DMS153 treated with DMSO at 0.1 percent for 48 hours (cell line): ENCODE data around the gene CRY2.

Source experiments
- DNase-seq: peaks from one replicate; lab custom pipeline; 2025; ENCODE audit not compliant: unreplicated experiment; lab: John Stamatoyannopoulos, UW

CRY2 gene

DNA sequence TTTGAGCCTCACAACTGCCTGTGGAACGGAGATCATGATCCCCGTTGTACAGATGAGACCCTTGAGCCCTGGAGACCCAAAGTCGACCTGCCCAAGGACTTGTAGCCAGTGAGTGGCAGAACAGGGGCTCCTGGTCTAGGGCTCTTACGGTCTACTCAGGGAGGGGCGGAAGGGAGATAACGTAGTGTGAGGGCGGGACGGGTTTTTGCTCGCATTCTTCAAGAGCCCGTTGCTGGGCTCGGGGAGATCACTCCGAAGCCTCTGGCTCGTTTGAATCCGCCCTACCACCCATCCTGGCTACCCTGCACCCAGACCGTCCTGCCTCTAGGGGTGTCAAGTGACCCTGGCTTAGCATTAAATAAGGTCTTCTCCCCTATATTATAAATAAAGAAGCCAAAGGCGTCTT lies 639 bp downstream of the CRY2 start:
- DNase-seq: no peak

DNA sequence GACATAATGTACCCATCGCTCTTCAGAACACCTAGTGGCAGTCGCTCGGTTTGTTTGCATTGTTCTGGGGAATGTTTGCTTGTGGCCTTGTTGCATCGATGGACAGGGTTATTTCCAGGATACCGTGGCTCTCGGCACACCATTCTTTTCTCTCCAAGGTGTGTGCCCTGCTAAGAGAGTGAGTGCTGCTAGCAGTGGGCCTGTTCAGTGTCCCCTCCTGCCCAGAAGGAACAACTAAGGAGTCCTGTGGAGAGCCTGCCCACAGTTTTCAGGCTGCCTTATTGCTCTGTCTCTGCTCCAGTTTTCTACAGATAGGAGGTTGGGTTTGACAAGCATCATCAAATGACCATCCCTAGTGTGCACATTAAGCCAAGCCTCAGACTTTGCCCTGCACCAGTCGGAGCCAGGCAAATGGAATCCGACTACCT lies 1.4 kb downstream of the CRY2 start:
- no peak for DNase-seq

DNA sequence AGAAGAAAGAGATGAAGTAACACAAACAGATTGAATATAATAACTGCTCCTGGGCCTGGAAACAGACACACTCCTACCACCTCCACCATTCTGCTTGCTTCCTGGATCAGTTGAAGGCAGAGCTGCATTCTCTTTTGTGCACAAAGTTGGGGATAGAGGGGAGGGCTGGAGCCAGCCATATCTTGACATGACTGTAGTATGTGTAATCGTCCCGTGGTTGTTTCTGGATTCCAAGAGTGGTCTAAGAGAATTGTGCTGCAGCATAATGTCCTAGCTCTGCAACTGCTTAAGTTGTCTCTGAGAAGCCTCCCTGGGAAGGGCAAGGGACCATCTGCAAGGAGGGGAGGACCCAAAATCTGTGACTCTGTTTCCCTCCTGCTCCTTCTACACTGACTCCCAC lies 3.2 kb downstream of the CRY2 start:
- DNase-seq: no peak

DNA sequence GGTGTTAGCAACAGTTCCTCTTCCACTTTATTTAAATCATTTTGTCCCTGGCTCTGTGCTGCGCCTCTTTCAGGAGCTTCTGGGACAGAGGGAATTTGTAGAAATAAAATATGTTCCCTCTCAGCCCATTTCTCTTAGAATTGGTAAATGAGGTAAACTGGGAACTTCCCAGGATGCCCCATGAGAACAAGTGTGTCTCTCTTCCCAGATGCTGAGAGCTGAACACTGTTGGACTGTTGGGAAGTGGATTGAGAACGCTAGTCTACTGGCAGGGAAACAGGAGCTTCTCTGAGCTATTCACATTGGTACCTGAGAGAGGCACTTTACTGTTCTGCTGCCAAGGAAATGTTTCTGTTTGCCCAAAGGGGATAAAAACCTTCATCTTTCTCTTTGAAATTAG lies 4.0 kb downstream of the CRY2 start:
- no peak for DNase-seq

DNA sequence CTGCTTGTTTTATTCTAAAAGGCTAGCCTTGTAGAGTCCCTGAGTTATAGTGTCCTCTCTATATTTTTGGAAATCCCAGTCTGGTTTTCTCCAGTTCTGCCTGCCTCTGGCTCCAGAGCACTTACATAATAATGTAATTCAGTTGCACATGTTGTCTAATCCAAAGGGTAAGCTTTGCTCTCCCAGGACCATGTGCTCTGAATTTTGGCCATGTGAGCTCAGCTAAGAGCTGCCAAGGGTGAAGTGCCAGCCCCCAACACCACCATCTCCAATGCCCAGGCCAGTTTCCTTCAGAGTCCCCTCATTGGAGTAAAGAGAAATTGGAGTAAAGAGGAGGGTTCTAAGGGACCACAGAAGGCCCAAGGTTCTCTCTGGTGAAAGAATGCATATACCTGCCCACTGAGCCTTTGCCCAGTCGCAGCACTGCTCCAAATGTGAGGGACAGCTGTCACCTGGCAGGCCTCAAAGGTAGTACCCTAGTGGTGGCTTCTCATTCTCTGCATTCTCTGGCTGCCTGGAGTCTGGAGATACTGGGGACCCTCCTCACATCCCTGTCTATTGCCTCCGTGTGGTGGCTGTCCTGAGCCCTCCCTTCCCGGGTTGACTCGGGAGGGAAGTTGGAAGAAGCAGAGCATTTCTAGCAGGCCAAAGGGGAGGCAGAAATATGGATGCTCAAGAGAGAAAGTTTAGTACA lies 4.9 kb downstream of the CRY2 start:
- no peak for DNase-seq

DNA sequence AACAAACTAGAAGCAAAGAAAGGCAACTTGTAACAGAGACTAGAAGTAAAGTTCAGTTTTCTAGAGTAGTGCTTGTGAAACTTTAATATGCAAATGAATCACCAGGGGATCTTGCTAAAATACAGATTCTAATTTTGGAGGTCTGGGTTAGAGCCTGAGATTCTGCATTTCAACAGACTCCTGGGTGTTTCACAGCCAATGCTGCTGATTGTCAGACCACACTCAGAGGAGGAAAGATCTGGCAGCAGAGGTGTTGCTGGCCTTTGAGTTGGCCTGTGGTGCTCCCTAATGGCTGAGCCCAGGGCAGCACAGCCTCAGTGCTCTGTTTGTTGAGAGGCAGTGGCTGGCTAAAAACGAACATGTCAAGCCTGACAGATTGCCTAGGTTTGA lies 5.4 kb downstream of the CRY2 start:
- DNase-seq: no peak

DNA sequence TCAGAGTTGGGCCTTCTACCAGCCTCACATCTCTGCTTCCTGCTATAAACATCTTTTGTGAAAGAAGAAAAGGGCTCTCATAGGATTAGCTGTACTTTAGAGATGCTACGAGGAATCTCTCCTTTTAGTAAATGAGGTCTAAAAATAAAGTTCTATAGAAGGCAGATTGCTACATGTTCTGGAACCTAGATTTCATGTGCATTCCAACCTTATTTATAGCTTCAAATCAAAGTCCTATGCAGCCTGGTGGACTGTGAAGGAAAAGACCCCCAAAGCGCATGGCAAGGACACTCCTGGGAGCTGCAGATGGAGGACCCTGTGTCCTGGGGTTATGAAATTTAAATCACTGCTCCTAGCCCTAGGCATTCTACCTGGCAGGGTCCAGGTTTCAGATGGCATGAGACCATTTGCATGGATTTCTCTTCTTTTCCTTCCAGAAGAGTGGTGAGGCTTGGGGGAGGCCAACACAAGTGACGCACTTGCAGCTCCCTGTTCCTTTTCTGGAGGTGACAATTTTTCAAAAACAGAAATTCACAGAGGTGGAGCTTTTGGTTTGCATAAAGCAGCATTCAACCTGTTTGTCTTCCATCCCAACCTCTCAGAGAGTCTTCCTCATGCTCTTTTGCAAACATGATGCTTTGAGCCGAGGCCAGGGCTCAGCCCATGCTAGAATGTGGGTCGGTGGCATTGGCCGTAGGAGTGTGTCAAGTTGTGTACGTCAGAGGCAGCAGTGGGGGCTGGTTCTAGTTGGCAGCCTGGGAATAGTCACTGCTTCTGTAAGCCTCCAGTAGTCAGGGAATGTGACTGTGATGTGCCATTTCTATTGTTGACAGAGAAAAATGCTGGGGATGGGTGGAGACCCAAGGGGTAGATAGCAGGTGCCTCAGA lies 6.3 kb downstream of the CRY2 start:
- no peak for DNase-seq

DNA sequence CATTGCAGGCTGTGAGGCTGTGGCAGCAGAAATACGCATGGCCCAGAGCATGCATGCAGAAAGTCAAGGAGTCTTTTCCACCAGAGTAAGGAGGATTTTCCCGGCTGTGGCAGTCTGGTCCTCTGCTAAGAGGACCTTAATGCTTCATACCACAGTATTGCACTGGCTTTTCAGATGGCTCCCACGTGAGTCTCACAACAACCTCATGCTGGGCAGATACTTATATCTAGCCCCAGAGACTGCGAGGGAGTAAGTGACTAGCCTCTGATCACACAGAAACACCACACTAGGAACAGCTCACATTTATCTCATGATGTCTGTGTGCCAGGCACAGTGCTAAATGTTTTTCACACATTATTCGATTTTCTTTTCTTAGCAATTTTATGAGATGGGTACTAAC lies 8.0 kb downstream of the CRY2 start:
- DNase-seq: no peak

DNA sequence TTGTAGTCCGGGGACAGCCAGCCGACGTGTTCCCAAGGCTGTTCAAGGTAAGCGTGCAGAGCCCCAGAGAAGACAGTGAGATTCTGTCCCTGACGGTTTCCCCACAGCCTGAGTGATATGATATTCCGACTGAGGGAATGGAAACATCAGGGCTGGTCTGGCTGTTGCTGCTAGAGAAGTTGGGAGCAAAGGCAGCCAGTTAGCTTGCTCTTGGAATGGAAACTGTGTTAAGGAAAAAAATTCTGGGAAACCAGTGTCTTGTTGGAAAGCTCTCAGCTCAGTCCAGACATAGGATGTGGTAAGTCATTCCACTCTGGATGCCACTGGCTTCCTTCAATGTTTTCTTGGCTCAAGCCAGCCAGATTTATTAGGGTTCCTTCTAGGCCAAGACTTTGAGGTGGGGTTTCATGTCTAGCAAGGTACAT lies 8.8 kb downstream of the CRY2 start:
- no peak for DNase-seq

DNA sequence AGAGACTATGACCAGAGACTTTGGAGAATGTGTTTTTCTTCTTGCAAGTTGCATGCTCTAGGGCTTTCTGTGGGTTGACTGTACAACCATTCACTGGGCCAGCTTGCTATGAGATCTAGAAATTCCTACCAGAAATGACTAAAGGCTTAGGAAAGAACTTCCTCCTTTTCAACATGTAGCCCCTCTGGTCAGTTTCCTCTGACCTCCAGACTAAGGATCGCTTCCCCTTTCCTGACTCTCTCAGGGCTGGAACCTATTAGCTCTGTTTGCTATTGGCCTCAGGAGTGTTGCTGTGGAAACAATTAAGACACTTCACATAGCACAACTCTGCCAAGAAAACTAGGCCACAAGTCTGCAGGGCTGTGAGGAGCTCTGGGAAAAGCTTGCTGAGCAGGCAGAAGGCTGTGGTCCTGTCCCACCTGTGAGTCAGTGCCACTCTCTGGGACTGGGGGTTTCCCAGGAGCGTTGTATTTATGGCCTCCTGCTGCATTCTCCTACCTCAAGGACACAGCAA lies 10.7 kb downstream of the CRY2 start:
- DNase-seq: no peak

DNA sequence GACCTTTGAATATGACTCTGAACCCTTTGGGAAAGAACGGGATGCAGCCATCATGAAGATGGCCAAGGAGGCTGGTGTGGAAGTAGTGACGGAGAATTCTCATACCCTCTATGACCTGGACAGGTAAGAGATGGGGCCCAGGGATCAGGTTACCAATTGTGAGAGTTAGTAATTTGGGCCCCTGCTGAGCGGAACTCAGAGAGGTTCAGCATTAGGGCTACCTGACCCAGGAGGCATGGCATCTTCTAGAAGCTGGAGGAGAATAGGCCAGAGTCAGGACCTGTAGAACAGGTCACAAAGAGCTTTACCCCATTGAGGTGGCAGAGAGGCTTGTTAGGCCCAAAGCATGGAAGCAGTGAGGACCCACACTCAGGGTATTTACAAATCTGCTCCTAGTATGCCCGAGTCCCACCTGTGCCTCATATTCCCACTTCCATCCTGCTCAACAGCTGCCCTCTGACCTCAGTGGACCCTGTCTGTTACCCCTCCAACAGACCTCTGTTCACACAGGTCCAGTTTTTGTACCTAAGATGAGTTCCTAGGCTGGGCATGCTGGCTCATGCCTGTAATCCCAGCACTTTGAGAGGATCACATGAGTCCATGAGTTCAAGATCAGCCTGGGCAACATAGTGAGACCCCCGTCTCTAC lies 11.6 kb downstream of the CRY2 start:
- no peak for DNase-seq

DNA sequence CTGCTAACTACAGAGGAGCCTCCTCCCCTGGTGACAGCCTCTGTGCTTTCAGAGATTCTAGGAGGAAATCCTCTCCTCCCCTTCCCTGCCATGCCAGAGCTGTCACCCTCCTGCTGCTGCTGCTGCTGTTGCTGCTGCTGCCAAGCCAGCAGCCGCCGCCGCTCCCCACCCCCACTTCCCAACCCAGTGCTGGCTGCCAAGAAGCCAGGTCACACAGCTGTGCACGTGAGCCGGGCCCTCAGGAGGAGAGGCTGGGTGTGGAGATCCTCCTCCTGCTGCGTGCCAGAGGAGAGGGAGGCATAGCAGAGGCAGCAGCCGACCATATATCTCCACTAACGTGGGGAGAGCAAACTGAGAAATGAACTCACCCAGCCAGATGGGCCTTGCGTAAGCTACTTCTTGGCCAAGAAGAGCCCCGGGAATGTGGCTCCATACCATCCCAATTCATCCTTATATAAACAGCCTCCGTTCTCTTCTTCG lies 12.4 kb downstream of the CRY2 start:
- peak; percentile 68 for DNase-seq

DNA sequence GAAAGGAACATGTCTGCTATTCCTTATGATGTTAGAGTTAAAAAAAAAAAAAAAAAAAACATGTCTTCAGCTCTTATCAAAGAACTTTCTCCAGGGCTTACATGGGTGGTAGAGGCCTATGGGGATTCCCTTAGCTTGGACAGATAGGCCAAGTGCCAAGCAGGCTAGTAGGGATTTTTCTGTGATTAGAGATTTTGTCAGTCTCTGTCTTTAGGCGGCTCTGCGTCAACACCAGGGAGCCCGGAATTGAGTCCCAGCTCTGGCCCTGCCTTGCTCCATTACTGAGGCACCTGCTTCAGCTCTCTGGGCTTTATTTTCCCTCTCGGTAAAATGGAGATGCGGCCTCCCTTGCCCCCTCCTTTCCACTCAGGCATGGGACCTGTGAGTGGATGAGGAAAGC lies 13.1 kb downstream of the CRY2 start:
- no peak for DNase-seq

DNA sequence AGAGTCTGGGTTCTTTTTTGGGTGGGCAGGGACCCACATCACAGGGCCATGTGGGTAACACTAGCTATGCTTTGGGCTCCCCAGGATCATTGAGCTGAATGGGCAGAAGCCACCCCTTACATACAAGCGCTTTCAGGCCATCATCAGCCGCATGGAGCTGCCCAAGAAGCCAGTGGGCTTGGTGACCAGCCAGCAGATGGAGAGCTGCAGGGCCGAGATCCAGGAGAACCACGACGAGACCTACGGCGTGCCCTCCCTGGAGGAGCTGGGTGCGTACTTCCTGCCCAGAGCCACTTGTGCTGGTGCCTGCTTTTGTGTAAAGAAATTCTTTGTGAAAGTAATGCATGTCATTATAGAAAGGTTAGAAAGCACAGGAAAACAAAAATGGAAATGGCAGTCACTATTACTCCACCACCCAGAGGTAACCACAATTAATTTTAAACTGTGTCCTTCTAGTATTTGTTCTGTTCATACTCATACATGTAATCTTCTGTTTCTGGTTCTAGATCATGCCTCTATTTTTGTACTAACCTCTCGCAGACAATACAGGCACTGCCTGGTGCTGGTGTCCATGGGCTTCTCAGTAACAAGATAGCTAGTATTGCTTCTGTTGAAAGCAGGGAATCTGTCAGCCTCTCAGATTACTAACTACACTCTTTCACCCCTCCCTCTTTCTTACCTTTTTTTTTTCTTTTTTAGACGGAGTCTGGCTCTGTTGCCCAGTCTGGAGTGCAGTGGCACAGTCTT lies 13.7 kb downstream of the CRY2 start:
- no peak for DNase-seq

DNA sequence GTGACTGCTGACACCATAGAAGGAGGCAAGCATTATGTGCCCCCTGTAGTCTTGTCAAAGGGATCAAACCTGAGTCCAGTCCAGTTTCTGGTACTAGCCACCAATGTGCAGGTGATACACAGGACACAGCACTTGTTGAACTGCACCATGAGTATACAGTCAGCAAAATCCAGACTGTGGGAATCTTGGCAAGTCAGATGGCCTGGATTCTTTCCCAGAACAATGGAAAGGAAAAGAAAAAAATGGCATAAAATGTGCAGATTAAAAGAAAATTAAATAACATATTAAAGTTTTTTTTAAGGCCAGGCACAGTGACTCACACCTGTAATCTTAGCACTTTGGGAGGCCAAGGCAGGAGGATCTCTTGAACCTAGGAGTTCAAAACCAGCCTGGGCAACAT lies 16.8 kb downstream of the CRY2 start:
- no peak for DNase-seq

DNA sequence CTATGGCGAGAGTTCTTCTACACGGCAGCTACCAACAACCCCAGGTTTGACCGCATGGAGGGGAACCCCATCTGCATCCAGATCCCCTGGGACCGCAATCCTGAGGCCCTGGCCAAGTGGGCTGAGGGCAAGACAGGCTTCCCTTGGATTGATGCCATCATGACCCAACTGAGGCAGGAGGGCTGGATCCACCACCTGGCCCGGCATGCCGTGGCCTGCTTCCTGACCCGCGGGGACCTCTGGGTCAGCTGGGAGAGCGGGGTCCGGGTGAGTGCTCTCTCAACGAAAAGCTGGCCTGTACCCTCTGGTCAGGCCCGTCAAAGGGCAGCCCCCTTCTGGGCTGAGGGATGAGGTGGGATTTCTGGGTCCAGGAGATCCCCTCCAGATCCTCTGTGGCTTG lies 22.3 kb downstream of the CRY2 start:
- DNase-seq: no peak

DNA sequence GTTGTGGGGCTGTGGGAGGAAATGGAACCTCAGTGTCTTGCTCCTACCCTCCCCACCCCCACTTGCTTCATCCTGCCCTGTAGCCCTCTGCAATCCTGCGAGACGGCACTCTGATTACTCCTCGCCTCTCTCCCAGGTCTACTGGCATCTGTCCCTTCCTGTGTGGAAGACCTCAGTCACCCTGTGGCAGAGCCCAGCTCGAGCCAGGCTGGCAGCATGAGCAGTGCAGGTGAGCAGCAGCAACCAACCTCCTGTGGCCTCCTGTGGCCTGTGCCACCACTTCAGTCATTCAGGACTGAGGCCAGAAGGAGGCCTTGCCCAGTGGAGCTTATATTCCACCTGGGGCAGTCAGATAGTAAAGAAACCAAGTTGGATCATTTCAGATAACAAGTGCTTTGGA lies 23.4 kb downstream of the CRY2 start:
- DNase-seq: no peak

DNA sequence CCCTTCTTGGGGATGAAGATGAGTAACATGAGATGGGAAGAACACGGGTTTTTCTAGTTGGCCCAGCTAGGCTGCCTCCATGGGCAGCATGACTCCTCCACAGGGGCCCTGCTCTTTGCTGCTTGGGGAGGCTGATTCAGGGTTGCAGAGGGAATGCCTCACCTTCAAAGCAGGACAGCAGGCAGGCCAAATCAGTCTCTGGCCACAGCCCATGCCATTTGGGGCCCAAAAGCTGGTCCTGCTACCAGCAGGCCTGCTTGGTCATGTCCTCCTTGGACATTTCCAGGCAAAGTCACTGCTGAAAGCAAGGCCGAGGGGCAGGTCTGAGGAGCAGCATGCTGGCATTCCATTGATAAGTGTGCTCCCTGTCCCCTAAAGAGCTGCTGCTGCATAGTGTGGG lies 24.4 kb downstream of the CRY2 start:
- no peak for DNase-seq

DNA sequence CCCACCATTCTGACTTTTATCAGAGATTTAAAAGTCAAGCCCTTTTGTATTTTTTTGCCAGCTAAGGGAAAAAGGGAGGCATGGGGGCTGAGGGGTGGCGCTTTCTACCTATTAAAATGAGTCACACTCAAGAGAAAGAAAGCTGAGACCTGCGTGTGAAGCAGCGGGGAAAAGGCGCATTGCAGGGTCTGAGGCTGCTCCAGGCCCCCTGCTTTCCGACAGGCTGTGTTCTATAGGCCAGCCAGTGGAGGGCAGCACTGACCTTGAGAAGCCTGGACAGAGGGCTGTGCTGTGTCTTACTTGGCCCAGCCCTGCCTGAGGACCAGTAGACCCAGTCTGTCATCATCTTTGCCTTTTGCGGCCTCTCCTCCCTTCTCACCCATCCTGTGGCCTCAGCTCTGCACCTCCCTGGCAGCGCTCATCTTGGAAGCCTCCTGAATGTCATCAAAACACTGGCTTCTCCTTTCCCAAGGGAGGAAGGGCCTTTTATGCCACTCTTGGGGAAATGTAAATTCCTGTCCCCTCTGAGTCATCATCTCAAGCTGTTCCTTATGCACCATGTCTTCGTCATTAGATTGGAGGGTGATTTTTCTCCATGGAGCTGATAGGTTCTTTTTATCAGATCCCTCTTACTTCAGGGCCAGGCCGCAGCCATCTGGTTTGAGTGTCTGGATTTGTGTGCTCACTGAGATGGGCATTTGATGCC lies 25.5 kb downstream of the CRY2 start:
- peak; percentile 59 for DNase-seq

DNA sequence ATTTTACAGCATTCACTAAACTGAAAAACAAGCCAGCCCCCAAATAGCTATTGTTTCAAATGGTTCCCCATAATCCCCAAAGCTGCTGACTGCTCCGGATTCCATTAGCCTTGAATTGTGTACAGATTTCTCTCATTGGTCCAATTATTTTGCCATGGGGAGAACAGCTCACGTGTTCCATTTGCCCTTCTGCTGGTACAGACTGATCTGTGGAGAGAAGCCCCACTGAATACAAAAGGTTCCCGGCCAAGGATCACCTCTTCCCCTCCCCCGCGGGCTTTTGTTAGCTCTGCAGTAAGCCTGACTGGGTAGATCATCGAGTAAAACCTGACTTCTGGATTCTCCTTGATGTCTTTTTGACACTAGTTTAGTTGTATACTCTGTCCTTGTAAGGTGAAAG lies 29.1 kb downstream of the CRY2 start:
- no peak for DNase-seq
